HEK293T (cell line): ENCODE measurements around the gene ITGB7.

Experiments used
- BHLHE40 ChIP-seq: fragments of 450-650 bp; IDR thresholded peaks from 2 replicates; pipeline ENCODE4 v1.6.1; 2016; ENCODE audit warnings: mild to moderate bottlenecking, moderate library complexity, borderline replicate concordance
- FOXA1 ChIP-seq: fragments of 450-650 bp; IDR thresholded peaks from 2 replicates; pipeline ENCODE4 v1.6.1; 2016; ENCODE audit warnings: mild to moderate bottlenecking
- TARDBP ChIP-seq: fragments of 450-650 bp; IDR thresholded peaks from 2 replicates; pipeline ENCODE4 v1.6.1; 2016

DNA sequence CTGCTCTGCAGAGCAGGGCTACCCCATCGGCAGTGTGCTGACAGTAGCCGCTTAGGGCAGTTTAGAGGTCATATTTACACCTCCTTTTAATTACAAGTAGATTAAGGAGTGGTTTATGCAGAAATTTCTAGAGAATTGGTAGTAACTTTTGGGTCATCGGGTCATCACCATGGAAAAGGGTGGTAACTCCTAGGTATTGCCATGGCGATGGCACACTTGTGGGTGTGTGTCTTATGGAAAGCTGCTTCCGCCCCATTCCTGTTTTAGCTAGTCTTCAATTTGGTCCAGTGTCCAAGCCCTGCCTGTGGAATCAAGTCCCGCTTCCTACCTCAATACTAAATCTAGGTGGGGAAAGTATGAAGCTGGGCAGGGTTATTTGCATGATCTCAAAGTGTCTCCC lies 56.0 kb downstream of the ITGB7 start:
- TF ChIP-seq BHLHE40 (no peak), FOXA1 (no peak), TARDBP (no peak)
